IMR-90 (cell line): Measurements from ENCODE around the gene PMP22. TPM values are rescaled to one million over a fixed set of nuclear protein-coding genes. Genes with fewer than 3 reads are reported as not detected.

Source experiments
- ATAC-seq: fragments of 200-7000 bp; cut with Tn5 transposase; 2 replicates; pipeline ENCODE4 v1.9.1; 2020; ENCODE audit warnings: low read depth, mild to moderate bottlenecking, moderate library complexity
- BruUV-seq: library from RNA; stranded (reverse); fragments of 400-500 nt; replicated peaks from 2 replicates; lab custom pipeline; 2021; lab: Mats Ljungman, UMichigan
- CTCF ChIA-PET: fragments of 300-600 bp; formaldehyde crosslinking; extraction: SDS; loops from one replicate; lab custom pipeline; 2021; ENCODE audit warnings: antibody characterized with exemption; lab: Yijun Ruan, JAX
- POLR2A ChIA-PET: fragments of 300-600 bp; sonication (Branson Sonifier 250); formaldehyde crosslinking; loops from one replicate; lab custom pipeline; 2022; ENCODE audit warnings: antibody characterized with exemption; ENCODE audit not compliant: unreplicated experiment; lab: Charles Lee
- DNase-seq: peaks from one replicate; pipeline ENCODE4 v3.0.0; 2013
- H2AFZ ChIP-seq: replicated peaks from 2 replicates; pipeline ENCODE3; 2013; ENCODE audit warnings: low read length, mild to moderate bottlenecking; ENCODE audit not compliant: poor library complexity
- H2AK5ac ChIP-seq: 2 replicates; pipeline ENCODE4 v1.6.1; 2013; ENCODE audit warnings: low read depth, low read length, inconsistent platforms
- H2AK9ac ChIP-seq: replicated peaks from 2 replicates; pipeline ENCODE3; 2013; ENCODE audit warnings: mild to moderate bottlenecking, low read depth, low read length, moderate library complexity; ENCODE audit not compliant: poor library complexity
- H2BK120ac ChIP-seq: 2 replicates; pipeline ENCODE4 v1.6.1; 2013; ENCODE audit warnings: low read depth, low read length, inconsistent platforms
- H2BK15ac ChIP-seq: 3 replicates; pipeline ENCODE4 v1.6.1; 2013; ENCODE audit warnings: low read depth, low read length, inconsistent platforms
- H2BK20ac ChIP-seq: 2 replicates; pipeline ENCODE4 v1.6.1; 2013; ENCODE audit warnings: low read depth, mild to moderate bottlenecking, inconsistent platforms, low read length, moderate library complexity
- H2BK5ac ChIP-seq: 2 replicates; pipeline ENCODE4 v1.6.1; 2013; ENCODE audit warnings: mild to moderate bottlenecking, low read depth, low read length, inconsistent platforms; ENCODE audit not compliant: poor library complexity, severe bottlenecking
- H3K14ac ChIP-seq: replicated peaks from 2 replicates; pipeline ENCODE4 v1.6.1; 2013; ENCODE audit warnings: low read depth, low read length, inconsistent platforms
- H3K18ac ChIP-seq: 2 replicates; pipeline ENCODE4 v1.6.1; 2013; ENCODE audit warnings: low read depth, low read length, control low read depth
- H3K23ac ChIP-seq: 2 replicates; pipeline ENCODE4 v1.6.1; 2013; ENCODE audit warnings: low read depth, low read length, inconsistent platforms
- H3K27ac ChIP-seq: 2 replicates; pipeline ENCODE4 v1.5.1; 2013; ENCODE audit warnings: mild to moderate bottlenecking, control low read depth, low read length; ENCODE audit not compliant: insufficient read depth
- H3K27me3 ChIP-seq: 2 replicates; pipeline ENCODE4 v1.6.1; 2013; ENCODE audit warnings: low read length; ENCODE audit not compliant: control insufficient read depth, insufficient read depth
- H3K36me3 ChIP-seq: 2 replicates; pipeline ENCODE4 v1.6.1; 2013; ENCODE audit warnings: low read length, mixed read lengths; ENCODE audit not compliant: control insufficient read depth, insufficient read depth
- H3K4ac ChIP-seq: 2 replicates; pipeline ENCODE4 v1.6.1; 2013; ENCODE audit warnings: low read depth, low read length, inconsistent platforms
- H3K4me1 ChIP-seq: 2 replicates; pipeline ENCODE4 v1.6.1; 2013; ENCODE audit warnings: low read length, mixed read lengths; ENCODE audit not compliant: control insufficient read depth, insufficient read depth
- H3K4me2 ChIP-seq: 2 replicates; pipeline ENCODE4 v1.6.1; 2013; ENCODE audit warnings: low read depth, mild to moderate bottlenecking, control low read depth, low read length, moderate library complexity
- H3K4me3 ChIP-seq: 2 replicates; pipeline ENCODE4 v1.5.1; 2013; ENCODE audit warnings: low read depth, mild to moderate bottlenecking, control low read depth, low read length, moderate library complexity; ENCODE audit not compliant: insufficient read depth
- H3K56ac ChIP-seq: 2 replicates; pipeline ENCODE4 v1.6.1; 2013; ENCODE audit warnings: low read length, inconsistent platforms; ENCODE audit not compliant: insufficient read depth; ENCODE audit errors: extremely low read depth
- H3K79me1 ChIP-seq, 2 experiments: 2 replicates each; pipeline ENCODE4 v1.6.1; 2013; ENCODE audit warnings: low read length in 2 of 2, inconsistent platforms in 1 of 2, low read depth in 1 of 2
- H3K9ac ChIP-seq: 2 replicates; pipeline ENCODE4 v1.6.1; 2013; ENCODE audit warnings: low read depth, low read length, control low read depth
- H3K9me1 ChIP-seq: 2 replicates; pipeline ENCODE4 v1.6.1; 2013; ENCODE audit warnings: low read length, inconsistent platforms; ENCODE audit not compliant: insufficient read depth
- H3K9me3 ChIP-seq: 2 replicates; pipeline ENCODE4 v1.6.1; 2013; ENCODE audit warnings: low read length; ENCODE audit not compliant: control insufficient read depth, insufficient read depth
- H4K20me1 ChIP-seq: 2 replicates; pipeline ENCODE4 v1.6.1; 2013; ENCODE audit warnings: low read length, inconsistent platforms; ENCODE audit not compliant: insufficient read depth
- H4K5ac ChIP-seq: 2 replicates; pipeline ENCODE4 v1.6.1; 2013; ENCODE audit warnings: mild to moderate bottlenecking, low read depth, low read length, control low read depth
- H4K8ac ChIP-seq, 2 experiments: 2 replicates each; pipeline ENCODE4 v1.6.1; 2013; ENCODE audit warnings: low read depth in 2 of 2, low read length in 2 of 2, control low read depth in 1 of 2, inconsistent platforms in 1 of 2
- H4K91ac ChIP-seq: 2 replicates; pipeline ENCODE4 v1.6.1; 2013; ENCODE audit warnings: low read depth, low read length, inconsistent platforms; ENCODE audit not compliant: insufficient read depth
- BHLHE40 ChIP-seq: fragments of 150-350 bp; IDR thresholded peaks from 2 replicates; pipeline ENCODE4 v1.6.1; 2016; ENCODE audit warnings: mild to moderate bottlenecking, low read depth, low read length
- CEBPB ChIP-seq: IDR thresholded peaks from 2 replicates; pipeline ENCODE4 v1.6.1; 2012; ENCODE audit warnings: low read depth, low read length, improper control_type of control experiment
- CHD1 ChIP-seq: IDR thresholded peaks from 2 replicates; pipeline ENCODE4 v1.6.1; 2012; ENCODE audit warnings: low read depth, low read length, improper control_type of control experiment
- CTCF ChIP-seq: conservative IDR thresholded peaks from 2 replicates; pipeline ENCODE4 v1.5.1; 2012; ENCODE audit warnings: mild to moderate bottlenecking, low read depth, low read length, improper control_type of control experiment
- ELK1 ChIP-seq: fragments of 150-350 bp; IDR thresholded peaks from 2 replicates; pipeline ENCODE4 v1.6.1; 2016; ENCODE audit warnings: low read depth, mild to moderate bottlenecking, low read length, moderate library complexity, borderline replicate concordance
- FOS ChIP-seq: fragments of 150-350 bp; IDR thresholded peaks from 2 replicates; pipeline ENCODE4 v1.6.1; 2016; ENCODE audit warnings: low read depth, low read length
- MAFK ChIP-seq: IDR thresholded peaks from 2 replicates; pipeline ENCODE4 v1.6.1; 2012; ENCODE audit warnings: low read depth, low read length, improper control_type of control experiment
- MAZ ChIP-seq: IDR thresholded peaks from 2 replicates; pipeline ENCODE4 v1.6.1; 2012; ENCODE audit warnings: low read depth, mild to moderate bottlenecking, low read length, improper control_type of control experiment, moderate library complexity, borderline replicate concordance
- MXI1 ChIP-seq: IDR thresholded peaks from 2 replicates; pipeline ENCODE4 v1.6.1; 2012; ENCODE audit warnings: low read depth, mild to moderate bottlenecking, low read length, moderate library complexity, borderline replicate concordance
- NFE2L2 ChIP-seq: fragments of 150-350 bp; IDR thresholded peaks from 2 replicates; pipeline ENCODE4 v1.6.1; 2016; ENCODE audit warnings: low read depth, mild to moderate bottlenecking, low read length
- POLR2A ChIP-seq: IDR thresholded peaks from 2 replicates; pipeline ENCODE4 v1.6.1; 2012; ENCODE audit warnings: mild to moderate bottlenecking, low read depth, low read length
- RAD21 ChIP-seq: IDR thresholded peaks from 2 replicates; pipeline ENCODE4 v1.6.1; 2012; ENCODE audit warnings: low read length, improper control_type of control experiment
- RCOR1 ChIP-seq: IDR thresholded peaks from 2 replicates; pipeline ENCODE4 v1.6.1; 2012; ENCODE audit warnings: mild to moderate bottlenecking, low read length, improper control_type of control experiment; ENCODE audit not compliant: insufficient replicate concordance
- RFX5 ChIP-seq: IDR thresholded peaks from 2 replicates; pipeline ENCODE4 v1.8.0; 2012; ENCODE audit warnings: low read depth, mild to moderate bottlenecking, low read length, moderate library complexity
- SMC3 ChIP-seq: fragments of 150-350 bp; IDR thresholded peaks from 2 replicates; pipeline ENCODE4 v1.6.1; 2016; ENCODE audit warnings: low read depth, mild to moderate bottlenecking, antibody characterized with exemption, low read length, moderate library complexity
- USF2 ChIP-seq: fragments of 150-350 bp; IDR thresholded peaks from 2 replicates; pipeline ENCODE4 v1.6.1; 2017; ENCODE audit warnings: mild to moderate bottlenecking, antibody characterized with exemption, low read length, low read depth
- WGBS, 2 experiments: methylation state at CpG; one replicate each; pipeline versions ENCODE4 v1.1.5 to v1.1.7; 2013; ENCODE audit warnings: missing lambda C conversion rate in 2 of 2; ENCODE audit not compliant: insufficient read length in 1 of 2; ENCODE audit errors: extremely low coverage in 2 of 2; 5-methylcytosine and 5-hydroxymethylcytosine counted together
- dilution Hi-C: fragments of 300-500 bp; cut with HindIII; formaldehyde crosslinking; loops from one replicate; pipeline ENCODE4 v1.14.3; 2018; ENCODE audit warnings: low sequenced_read_pairs; ENCODE audit not compliant: unreplicated experiment
- in situ Hi-C: fragments of 300-500 bp; cut with MboI; formaldehyde crosslinking; loops from 3 replicates; pipeline ENCODE4 v1.14.3; 2019; ENCODE audit warnings: low sequenced_read_pairs, inconsistent platforms, mixed read lengths
- intact Hi-C: fragments of 100-400 bp; cut with micrococcal nuclease; formaldehyde crosslinking; loops from 2 replicates; pipeline ENCODE4 v1.10.0; 2022
- polyA plus RNA-seq, 3 experiments: library from polyadenylated mRNA; depleted of rRNA; stranded (reverse); fragments of >200 nt; gene quantifications; 2 replicates each; pipeline ENCODE4 v1.2.3, GENCODE V29; 2012; ENCODE audit warnings: low replicate concordance in 1 of 3
- total RNA-seq: library from RNA; depleted of rRNA; stranded (reverse); fragments of >200 nt; gene quantifications from 2 replicates; pipeline ENCODE4 v1.2.3, GENCODE V29; 2012

The PMP22 gene
- total and polyA plus RNA-seq, 2 of the 4 experiments (the other 2 are of a cell fraction): 33.5 to 72.8 TPM

- DNase-seq: no peak
- no TSS peak for BruUV-seq
- peak; percentile 10; the same call in 1 of the 2 replicates for ATAC-seq
Measured at GRCh38 chr17:15247891-15248529, 17.1 kb downstream of the PMP22 start.

More at GRCh38 chr17:15247891-15248529, 17.1 kb downstream of the PMP22 start:
- Histone ChIP-seq H2AK5ac (no peak overlapping the region), H3K18ac (no peak overlapping the region), H2BK5ac (no peak overlapping the region), H3K4me2 (no peak overlapping the region), H3K36me3 (peaks cover 63% of the 10 kb centered on the region), H2BK20ac (no peak overlapping the region), H2AK9ac (no peak overlapping the region), H2BK15ac (no peak overlapping the region), H4K8ac (no peak overlapping the region), H3K23ac (no peak overlapping the region), H3K9me3 (no peaks in the 10 kb centered on the region), H3K56ac (no peak overlapping the region), H3K4me1 (peaks cover 4% of the 10 kb centered on the region; the same call in 1 of the 2 replicates), H2BK120ac (no peak overlapping the region), H4K20me1 (peaks cover 61% of the 10 kb centered on the region), H3K79me1 (peaks cover 34 to 67% of the 10 kb centered on the region in 2 experiments), H3K27me3 (no peaks in the 10 kb centered on the region), H3K14ac (no peak overlapping the region), H3K9ac (no peak overlapping the region), H4K5ac (no peak overlapping the region), H3K4ac (no peak overlapping the region), H3K9me1 (peaks cover 10% of the 10 kb centered on the region), H3K4me3 (no peak overlapping the region), H3K27ac (no peak overlapping the region), H4K91ac (no peak overlapping the region), H2AFZ (no peak overlapping the region)
- TF ChIP-seq SMC3 (peak; percentile 3; the same call in 1 of the 2 replicates), RCOR1 (no peak), FOS (no peak), RAD21 (peak; percentile 42), NFE2L2 (no peak), MAFK (no peak), ELK1 (no peak), MXI1 (no peak), CTCF (peak; percentile 37), CHD1 (no peak), BHLHE40 (no peak), USF2 (no peak), MAZ (no peak), POLR2A (no peak), CEBPB (no peak), RFX5 (no peak)
- 100% methylated on average over 2 of the region's 8 CpGs; no CpG with 5 or more reads in 1 of the 2 experiments for WGBS, 2 experiments
- intact Hi-C loops: no loop called here
- ChIA-PET POLR2A (no interaction called here), CTCF (interaction anchor here (0.7 to 1.7 kb wide), 4 partner anchors 9 to 260 kb away, joined by 3 to 7 read pairs (median 4); no protein-coding TSS in a partner anchor)
- dilution Hi-C loops: no loop called here
- in situ Hi-C loops: no loop called here
